ENCODE results near the gene SPESP1.

DNA sequence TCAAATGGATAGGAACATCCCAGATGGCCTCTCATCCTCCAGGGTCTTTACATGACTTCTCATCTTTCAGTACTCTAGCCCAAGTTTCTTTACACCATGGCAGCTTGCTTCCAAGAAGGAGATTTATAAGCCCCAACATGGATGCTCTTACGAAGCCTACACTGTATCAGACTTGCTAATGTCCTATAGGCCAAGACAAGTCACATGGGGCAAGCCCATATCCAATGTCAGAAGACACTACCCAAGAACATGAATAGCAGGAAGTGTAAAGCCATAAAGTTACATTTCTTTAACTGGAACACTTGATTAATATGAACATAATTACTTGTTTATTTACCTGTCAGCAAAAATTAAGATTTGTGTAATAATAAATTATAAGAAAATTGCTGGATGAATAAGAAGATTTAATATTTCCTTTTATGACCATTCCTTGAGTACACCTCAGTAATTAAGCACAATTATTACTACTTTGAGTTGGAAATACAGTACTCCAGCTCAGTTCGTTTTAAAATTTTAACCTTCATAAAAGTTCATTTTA, 5.1 kb downstream of the SPESP1 start:
- TF ChIP-seq ESRRA (IDR thresholded peaks at IDR 0.05; ENCODE audit: borderline replicate concordance, low read length) (no peak), POLR2A (IDR thresholded peaks at IDR 0.05; ENCODE audit: low read length) (no peak)
- TF ChIP-seq, protein P1, sequence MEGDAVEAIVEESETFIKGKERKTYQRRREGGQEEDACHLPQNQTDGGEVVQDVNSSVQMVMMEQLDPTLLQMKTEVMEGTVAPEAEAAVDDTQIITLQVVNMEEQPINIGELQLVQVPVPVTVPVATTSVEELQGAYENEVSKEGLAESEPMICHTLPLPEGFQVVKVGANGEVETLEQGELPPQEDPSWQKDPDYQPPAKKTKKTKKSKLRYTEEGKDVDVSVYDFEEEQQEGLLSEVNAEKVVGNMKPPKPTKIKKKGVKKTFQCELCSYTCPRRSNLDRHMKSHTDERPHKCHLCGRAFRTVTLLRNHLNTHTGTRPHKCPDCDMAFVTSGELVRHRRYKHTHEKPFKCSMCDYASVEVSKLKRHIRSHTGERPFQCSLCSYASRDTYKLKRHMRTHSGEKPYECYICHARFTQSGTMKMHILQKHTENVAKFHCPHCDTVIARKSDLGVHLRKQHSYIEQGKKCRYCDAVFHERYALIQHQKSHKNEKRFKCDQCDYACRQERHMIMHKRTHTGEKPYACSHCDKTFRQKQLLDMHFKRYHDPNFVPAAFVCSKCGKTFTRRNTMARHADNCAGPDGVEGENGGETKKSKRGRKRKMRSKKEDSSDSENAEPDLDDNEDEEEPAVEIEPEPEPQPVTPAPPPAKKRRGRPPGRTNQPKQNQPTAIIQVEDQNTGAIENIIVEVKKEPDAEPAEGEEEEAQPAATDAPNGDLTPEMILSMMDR (IDR thresholded peaks at IDR 0.05) = no peak
- TF ChIP-seq, protein P2, sequence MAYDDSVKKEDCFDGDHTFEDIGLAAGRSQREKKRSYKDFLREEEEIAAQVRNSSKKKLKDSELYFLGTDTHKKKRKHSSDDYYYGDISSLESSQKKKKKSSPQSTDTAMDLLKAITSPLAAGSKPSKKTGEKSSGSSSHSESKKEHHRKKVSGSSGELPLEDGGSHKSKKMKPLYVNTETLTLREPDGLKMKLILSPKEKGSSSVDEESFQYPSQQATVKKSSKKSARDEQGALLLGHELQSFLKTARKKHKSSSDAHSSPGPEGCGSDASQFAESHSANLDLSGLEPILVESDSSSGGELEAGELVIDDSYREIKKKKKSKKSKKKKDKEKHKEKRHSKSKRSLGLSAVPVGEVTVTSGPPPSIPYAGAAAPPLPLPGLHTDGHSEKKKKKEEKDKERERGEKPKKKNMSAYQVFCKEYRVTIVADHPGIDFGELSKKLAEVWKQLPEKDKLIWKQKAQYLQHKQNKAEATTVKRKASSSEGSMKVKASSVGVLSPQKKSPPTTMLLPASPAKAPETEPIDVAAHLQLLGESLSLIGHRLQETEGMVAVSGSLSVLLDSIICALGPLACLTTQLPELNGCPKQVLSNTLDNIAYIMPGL (CRISPR knock-in tag; IDR thresholded peaks at IDR 0.05; ENCODE audit: borderline replicate concordance) = no peak

All from A549 (cell line).